HEK293T (cell line): ENCODE measurements around the gene TTC9.

Experiments used
- BHLHE40 ChIP-seq: fragments of 450-650 bp; IDR thresholded peaks from 2 replicates; pipeline ENCODE4 v1.6.1; 2016; ENCODE audit warnings: mild to moderate bottlenecking, moderate library complexity, borderline replicate concordance
- CTBP1 ChIP-seq: fragments of 450-650 bp; IDR thresholded peaks from 2 replicates; pipeline ENCODE4 v1.6.1; 2016; ENCODE audit warnings: borderline replicate concordance

DNA sequence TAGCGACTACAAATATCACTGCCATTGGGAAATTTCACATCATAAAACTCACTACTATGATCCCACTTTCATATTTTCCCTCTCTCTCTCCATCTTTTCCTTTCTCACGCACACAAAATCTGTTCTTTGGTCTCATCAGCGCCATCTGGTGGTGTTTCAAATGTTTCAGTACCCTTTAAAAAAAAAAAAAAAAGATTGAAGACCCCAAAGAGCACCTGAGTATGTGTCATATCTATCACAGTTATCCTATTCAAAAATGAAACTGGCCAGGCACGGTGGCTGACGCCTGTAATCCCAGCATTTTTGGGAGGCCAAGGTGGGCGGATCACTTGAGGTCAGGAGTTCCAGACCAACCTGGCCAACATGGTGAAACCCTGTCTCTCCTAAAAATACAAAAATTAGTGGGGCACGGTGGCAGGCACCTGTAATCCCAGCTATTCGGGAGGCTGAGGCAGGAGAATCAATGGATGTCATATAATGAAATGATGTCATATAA, 72.4 kb downstream of the TTC9 start:
- TF ChIP-seq BHLHE40 (no peak), CTBP1 (no peak)
